OCI-LY1 (cell line): Measurements from ENCODE around the gene COBL.

ENCODE experiments used
- H2AFZ ChIP-seq: fragments of 200-600 bp; sonication (generic), shearing (Covaris generic); 2 replicates; pipeline ENCODE4 v1.6.0; 2014; ENCODE audit warnings: antibody characterized with exemption, mild to moderate bottlenecking, low read length
- H3F3A ChIP-seq: fragments of 200-600 bp; sonication (generic), shearing (Covaris generic); 2 replicates; pipeline ENCODE4 v1.6.0; 2014; ENCODE audit warnings: mild to moderate bottlenecking, antibody characterized with exemption, low read length, moderate library complexity; ENCODE audit not compliant: insufficient read depth
- H3K27ac ChIP-seq: fragments of 200-600 bp; sonication (generic); 2 replicates; pipeline ENCODE4 v1.5.1; 2014; ENCODE audit warnings: low read length, mixed run types, mild to moderate bottlenecking, low read depth; ENCODE audit not compliant: poor library complexity, severe bottlenecking
- H3K27me3 ChIP-seq: fragments of 200-600 bp; sonication (generic); 2 replicates; pipeline ENCODE4 v1.6.0; 2014; ENCODE audit warnings: antibody characterized with exemption, mild to moderate bottlenecking, low read length, moderate library complexity; ENCODE audit not compliant: insufficient read depth
- H3K36me3 ChIP-seq: fragments of 200-600 bp; sonication (generic); 2 replicates; pipeline ENCODE4 v1.6.1; 2014; ENCODE audit warnings: mild to moderate bottlenecking, antibody characterized with exemption, low read length, moderate library complexity, mixed read lengths; ENCODE audit not compliant: insufficient read depth
- H3K4me1 ChIP-seq: fragments of 200-600 bp; sonication (generic); 2 replicates; pipeline ENCODE4 v1.5.1; 2014; ENCODE audit warnings: mild to moderate bottlenecking, low read length, moderate library complexity; ENCODE audit not compliant: insufficient read depth, severe bottlenecking
- H3K4me2 ChIP-seq: fragments of 200-600 bp; sonication (generic), shearing (Covaris generic); 2 replicates; pipeline ENCODE4 v1.6.1; 2014; ENCODE audit warnings: low read length
- H3K4me3 ChIP-seq: fragments of 200-600 bp; sonication (generic); 2 replicates; pipeline ENCODE4 v1.5.1; 2014; ENCODE audit warnings: low read length, low read depth, mild to moderate bottlenecking, mixed read lengths; ENCODE audit not compliant: poor library complexity, severe bottlenecking
- H3K79me2 ChIP-seq: fragments of 200-600 bp; shearing (Covaris generic); 2 replicates; pipeline ENCODE4 v1.6.1; 2016; ENCODE audit warnings: mixed run types, low read length, mixed read lengths; ENCODE audit not compliant: insufficient read depth
- H3K9ac ChIP-seq: fragments of 200-600 bp; sonication (generic), shearing (Covaris generic); 2 replicates; pipeline ENCODE4 v1.6.1; 2014; ENCODE audit warnings: mild to moderate bottlenecking, low read length, mixed read lengths
- H3K9me2 ChIP-seq: fragments of 200-600 bp; sonication (generic), shearing (Covaris generic); 2 replicates; pipeline ENCODE4 v1.6.1; 2014; ENCODE audit warnings: low read depth, mild to moderate bottlenecking, low read length, mixed read lengths
- H3K9me3 ChIP-seq: fragments of 200-600 bp; shearing (Covaris generic); 2 replicates; pipeline ENCODE4 v1.6.1; 2014; ENCODE audit warnings: low read length, mixed read lengths
- H4K20me1 ChIP-seq: fragments of 200-600 bp; sonication (generic), shearing (Covaris generic); 2 replicates; pipeline ENCODE4 v1.6.0; 2016; ENCODE audit warnings: mild to moderate bottlenecking, low read length; ENCODE audit not compliant: insufficient read depth
- CTCF ChIP-seq: fragments of 200-600 bp; sonication (generic), shearing (Covaris generic); IDR thresholded peaks from 2 replicates; pipeline ENCODE4 v1.5.1; 2017; ENCODE audit warnings: mild to moderate bottlenecking, antibody characterized with exemption, low read length, moderate library complexity, mixed read lengths
- EZH2 ChIP-seq: fragments of 200-600 bp; sonication (generic), shearing (Covaris generic); IDR thresholded peaks from 2 replicates; pipeline ENCODE4 v1.8.0; 2017; ENCODE audit warnings: borderline replicate concordance, mixed run types, mild to moderate bottlenecking, antibody characterized with exemption, low read length, moderate library complexity, mixed read lengths

Gene COBL

GRCh38 chr7:51263631-51264484 lies 52.8 kb downstream of the COBL start:
- no peaks in the 10 kb centered on the region for H3K4me1 ChIP-seq
- H3K9me3 ChIP-seq: no peaks in the 10 kb centered on the region
- no peaks in the 10 kb centered on the region for H3K79me2 ChIP-seq
- no peaks in the 10 kb centered on the region for H3K36me3 ChIP-seq
- no peak overlapping the region for H3K4me3 ChIP-seq
- no peak overlapping the region for H3K27ac ChIP-seq
- no peak overlapping the region for H3K4me2 ChIP-seq
- no peak overlapping the region for H2AFZ ChIP-seq
- H3F3A ChIP-seq: no peaks in the 10 kb centered on the region
- no peaks in the 10 kb centered on the region for H4K20me1 ChIP-seq
- TF ChIP-seq EZH2: no peak
- no peak for TF ChIP-seq CTCF
- H3K9me2 ChIP-seq: no peaks in the 10 kb centered on the region
- no peak overlapping the region for H3K9ac ChIP-seq
- H3K27me3 ChIP-seq: peaks cover 4% of the 10 kb centered on the region; the same call in 1 of the 2 replicates

DNA sequence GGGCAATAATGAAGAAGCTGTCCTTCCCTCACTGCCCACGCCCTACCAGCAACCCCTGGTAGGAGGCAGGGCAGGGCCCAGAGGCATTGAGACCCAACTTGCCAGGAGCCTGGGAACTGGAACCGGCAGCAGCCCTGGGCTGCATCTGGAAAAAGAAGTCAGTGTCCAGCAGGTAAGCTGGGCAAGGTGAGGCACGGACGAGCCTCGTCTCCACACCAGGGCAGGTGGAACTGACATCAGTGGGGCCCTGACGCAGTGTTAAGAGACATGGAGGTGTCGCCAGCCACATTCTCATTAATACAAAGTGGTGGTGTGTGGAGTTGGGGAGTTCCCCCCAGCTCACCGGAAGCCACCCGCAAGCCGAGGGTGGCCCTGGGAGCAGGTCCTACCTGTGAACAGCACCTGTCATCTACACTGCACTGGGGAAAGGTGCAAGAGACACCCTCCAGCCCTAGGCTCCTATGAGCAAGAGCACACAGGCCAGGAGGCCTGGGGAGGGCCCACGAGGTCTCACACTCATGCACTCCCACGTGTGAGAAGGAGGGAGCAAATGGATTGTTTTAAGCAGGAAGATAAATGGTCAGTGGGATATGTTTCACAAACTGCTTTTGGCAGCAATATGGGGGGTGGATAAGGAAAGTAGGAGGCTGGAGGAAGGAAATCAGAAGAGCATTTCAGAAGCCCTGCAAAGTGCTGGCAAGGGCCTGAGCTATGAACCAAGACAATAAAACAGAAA lies 53.6 kb downstream of the COBL start:
- Histone ChIP-seq H2AFZ (no peak overlapping the region), H3K79me2 (no peaks in the 10 kb centered on the region)

More for the DNA sequence above, 53.6 kb downstream of the COBL start:
- H3F3A ChIP-seq: no peaks in the 10 kb centered on the region
- no peak overlapping the region for H3K9ac ChIP-seq
- H3K36me3 ChIP-seq: no peaks in the 10 kb centered on the region
- no peak overlapping the region for H3K4me2 ChIP-seq
- no peaks in the 10 kb centered on the region for H3K4me1 ChIP-seq
- peaks cover 4% of the 10 kb centered on the region; the same call in 1 of the 2 replicates for H3K27me3 ChIP-seq
- H3K9me3 ChIP-seq: no peaks in the 10 kb centered on the region
- no peak overlapping the region for H3K27ac ChIP-seq
- no peak overlapping the region for H3K4me3 ChIP-seq
- no peaks in the 10 kb centered on the region for H4K20me1 ChIP-seq
- TF ChIP-seq EZH2 (no peak), CTCF (no peak)
- no peaks in the 10 kb centered on the region for H3K9me2 ChIP-seq
